HCT116 (cell line): ENCODE measurements around the gene KANK3. TPM values are rescaled to one million over a fixed set of nuclear protein-coding genes. Genes with fewer than 3 reads are reported as not detected.

Source experiments
- ATAC-seq: fragments of 200-7000 bp; cut with Tn5 transposase; 2 replicates; pipeline ENCODE4 v1.9.1; 2020; ENCODE audit warnings: mild to moderate bottlenecking, moderate library complexity
- BruUV-seq: library from RNA; stranded (reverse); fragments of 400-500 nt; replicated peaks from 2 replicates; lab custom pipeline; 2021; lab: Mats Ljungman, UMichigan
- CTCF ChIA-PET: fragments of 300-600 bp; sonication (Branson Sonifier 250); formaldehyde crosslinking; loops from one replicate; lab custom pipeline; 2021; ENCODE audit warnings: antibody characterized with exemption; lab: Charles Lee
- POLR2A ChIA-PET: fragments of 300-600, 350-600 bp; sonication (Branson Sonifier 250); formaldehyde crosslinking; loops from one replicate; lab custom pipeline; 2021; ENCODE audit warnings: antibody characterized with exemption; lab: Charles Lee
- RAD21 ChIA-PET, 2 experiments: fragments of 300-600 bp; sonication (Branson Sonifier 250); formaldehyde crosslinking; loops; one replicate each; lab custom pipeline; 2023; ENCODE audit warnings: low total read pairs in 2 of 2; ENCODE audit not compliant: uncharacterized antibody in 2 of 2, unreplicated experiment in 2 of 2, low non-redundant PET in 1 of 2; lab: Charles Lee
- DNase-seq: peaks from one replicate; pipeline ENCODE4 v3.0.0-alpha.2; 2010; ENCODE audit warnings: low read depth, low spot score
- H2AFZ ChIP-seq: fragments of 200-600 bp; shearing (Covaris generic), sonication (generic); 2 replicates; pipeline ENCODE4 v1.6.1; 2017; ENCODE audit warnings: low read depth, mixed run types, mixed read lengths, antibody characterized with exemption, low read length; ENCODE audit not compliant: poor library complexity, severe bottlenecking
- H3K27ac ChIP-seq: 2 replicates; pipeline ENCODE4 v1.5.1; 2012; ENCODE audit warnings: low read depth, low read length
- H3K27me3 ChIP-seq: fragments of 200-600 bp; sonication (generic); 2 replicates; pipeline ENCODE4 v1.6.1; 2016; ENCODE audit warnings: mixed run types, low read length, mixed read lengths; ENCODE audit not compliant: insufficient read depth
- H3K36me3 ChIP-seq, 2 experiments: fragments of 200-500 bp in 1 of 2; fragments of 200-600 bp in 1 of 2; sonication (Bioruptor generic) in 1 of 2; sonication (generic) in 1 of 2; 2 replicates each; pipeline versions ENCODE4 v1.5.1 to v1.6.1; 2014 to 2016; ENCODE audit warnings: low read length in 2 of 2, inconsistent platforms in 1 of 2, mixed read lengths in 1 of 2, mixed run types in 1 of 2; ENCODE audit not compliant: insufficient read depth in 2 of 2, control insufficient read depth in 1 of 2
- H3K4me1 ChIP-seq, 2 experiments: fragments of 200-600 bp in 1 of 2; sonication (generic) in 1 of 2; 2 replicates each; pipeline versions ENCODE4 v1.5.1 to v1.6.1; 2012 to 2017; ENCODE audit warnings: low read length in 2 of 2, inconsistent platforms in 1 of 2, mild to moderate bottlenecking in 1 of 2, mixed read lengths in 1 of 2, mixed run types in 1 of 2, moderate library complexity in 1 of 2; ENCODE audit not compliant: insufficient read depth in 2 of 2, control insufficient read depth in 1 of 2
- H3K4me2 ChIP-seq: fragments of 200-600 bp; sonication (generic); 2 replicates; pipeline ENCODE4 v1.6.1; 2017; ENCODE audit warnings: mixed run types, low read length, mixed read lengths
- H3K4me3 ChIP-seq, 2 experiments: fragments of 200-600 bp in 1 of 2; sonication (generic) in 1 of 2; replicated peaks in 1 of 2; 2 replicates each; pipeline ENCODE4 v1.5.1; 2011 to 2016; ENCODE audit warnings: low read length in 2 of 2, control low read depth in 1 of 2, low read depth in 1 of 2, mild to moderate bottlenecking in 1 of 2, mixed read lengths in 1 of 2, mixed run types in 1 of 2
- H3K79me2 ChIP-seq: fragments of 200-600 bp; sonication (generic); 2 replicates; pipeline ENCODE4 v1.6.1; 2017; ENCODE audit warnings: mild to moderate bottlenecking, mixed run types, low read length, moderate library complexity, mixed read lengths; ENCODE audit not compliant: insufficient read depth
- H3K9ac ChIP-seq: fragments of 200-600 bp; sonication (generic); 2 replicates; pipeline ENCODE4 v1.6.1; 2016; ENCODE audit warnings: low read length, mixed read lengths
- H3K9me2 ChIP-seq: fragments of 200-600 bp; sonication (generic), shearing (Covaris generic); 2 replicates; pipeline ENCODE4 v1.6.1; 2017; ENCODE audit warnings: mixed run types, mild to moderate bottlenecking, moderate library complexity; ENCODE audit not compliant: insufficient read depth
- H3K9me3 ChIP-seq, 2 experiments: fragments of 200-500 bp in 1 of 2; fragments of 200-600 bp in 1 of 2; sonication (Bioruptor generic) in 1 of 2; sonication (generic) in 1 of 2; 2 replicates each; pipeline ENCODE4 v1.6.1; 2014 to 2017; ENCODE audit warnings: low read length in 2 of 2, mixed read lengths in 2 of 2, inconsistent platforms in 1 of 2, low read depth in 1 of 2, mild to moderate bottlenecking in 1 of 2, mixed run types in 1 of 2, moderate library complexity in 1 of 2; ENCODE audit not compliant: control insufficient read depth in 1 of 2, insufficient read depth in 1 of 2
- H4K20me1 ChIP-seq: fragments of 200-600 bp; sonication (generic), shearing (Covaris generic); 2 replicates; pipeline ENCODE4 v1.6.1; 2017; ENCODE audit warnings: mixed run types, mild to moderate bottlenecking, moderate library complexity; ENCODE audit not compliant: insufficient read depth
- CBX3 ChIP-seq: IDR thresholded peaks from 2 replicates; pipeline ENCODE4 v1.6.1; 2012; ENCODE audit warnings: low read depth
- CTCF ChIP-seq, 3 experiments: fragments of 200-600 bp in 1 of 3; sonication (generic) in 1 of 3; IDR thresholded peaks in 2 of 3; conservative IDR thresholded peaks in 1 of 3; 2 replicates each; pipeline ENCODE4 v1.5.1; 2012 to 2017; ENCODE audit warnings: low read depth in 2 of 3, low read length in 2 of 3, antibody characterized with exemption in 1 of 3, borderline replicate concordance in 1 of 3, control low read depth in 1 of 3, mild to moderate bottlenecking in 1 of 3, mixed read lengths in 1 of 3, mixed run types in 1 of 3, moderate library complexity in 1 of 3; ENCODE audit not compliant: insufficient read depth in 1 of 3
- EGR1 ChIP-seq: IDR thresholded peaks from 2 replicates; pipeline ENCODE4 v1.6.1; 2012; ENCODE audit warnings: low read depth
- ELF1 ChIP-seq: IDR thresholded peaks from 2 replicates; pipeline ENCODE4 v1.6.1; 2012; ENCODE audit warnings: low read depth, borderline replicate concordance
- EZH2 ChIP-seq: fragments of 200-600 bp; sonication (generic); IDR thresholded peaks from 2 replicates; pipeline ENCODE4 v1.6.1; 2017; ENCODE audit warnings: antibody characterized with exemption, mixed run types
- EZH2phosphoT487 ChIP-seq: fragments of 200-600 bp; IDR thresholded peaks from 2 replicates; pipeline ENCODE4 v1.6.1; 2018; ENCODE audit warnings: antibody characterized with exemption, borderline replicate concordance
- FOSL1 ChIP-seq: IDR thresholded peaks from 2 replicates; pipeline ENCODE4 v1.6.1; 2012; ENCODE audit warnings: low read depth
- JUND ChIP-seq: IDR thresholded peaks from 2 replicates; pipeline ENCODE4 v1.6.1; 2012
- MAX ChIP-seq: IDR thresholded peaks from 2 replicates; pipeline ENCODE4 v1.6.1; 2012
- POLR2A ChIP-seq: IDR thresholded peaks from 2 replicates; pipeline ENCODE4 v1.7.0; 2011; ENCODE audit warnings: borderline replicate concordance; ENCODE audit not compliant: insufficient read depth, insufficient read length; ENCODE audit errors: extremely low read depth
- POLR2AphosphoS5 ChIP-seq: IDR thresholded peaks from 2 replicates; pipeline ENCODE4 v1.6.1; 2011; ENCODE audit warnings: mild to moderate bottlenecking, low read depth, low read length, moderate library complexity
- RAD21 ChIP-seq: IDR thresholded peaks from 2 replicates; pipeline ENCODE4 v1.6.1; 2012; ENCODE audit warnings: low read depth, mild to moderate bottlenecking
- REST ChIP-seq: IDR thresholded peaks from 2 replicates; pipeline ENCODE4 v1.6.1; 2012; ENCODE audit warnings: low read depth
- SIN3A ChIP-seq: IDR thresholded peaks from 2 replicates; pipeline ENCODE4 v1.6.1; 2012; ENCODE audit warnings: low read depth
- SP1 ChIP-seq: IDR thresholded peaks from 2 replicates; pipeline ENCODE4 v1.6.1; 2012; ENCODE audit warnings: low read depth
- SRF ChIP-seq: IDR thresholded peaks from 2 replicates; pipeline ENCODE4 v1.6.1; 2012; ENCODE audit warnings: low read depth
- TCF7L2 ChIP-seq: IDR thresholded peaks from 2 replicates; pipeline ENCODE4 v1.7.0; 2011; ENCODE audit warnings: borderline replicate concordance, inconsistent platforms; ENCODE audit not compliant: insufficient read depth, insufficient read length; ENCODE audit errors: extremely low read depth
- ZBTB33 ChIP-seq: IDR thresholded peaks from 2 replicates; pipeline ENCODE4 v1.6.1; 2011; ENCODE audit warnings: mild to moderate bottlenecking, low read length, moderate library complexity; ENCODE audit not compliant: insufficient replicate concordance; ENCODE audit errors: extremely low read depth
- ZFX ChIP-seq: fragments of 450-650 bp; IDR thresholded peaks from 2 replicates; pipeline ENCODE4 v1.6.1; 2017
- intact Hi-C: fragments of 100-400 bp; cut with micrococcal nuclease; formaldehyde crosslinking; loops from 2 replicates; pipeline ENCODE4 v1.10.0; 2022
- total RNA-seq: library from RNA; stranded (reverse); gene quantifications from one replicate; pipeline ENCODE4 v1.2.1, GENCODE V29; 2021; ENCODE audit not compliant: unreplicated experiment

The KANK3 gene
- total RNA-seq, 1 experiment from 2014 or later = 21.7 TPM

- BruUV-seq = no TSS peak
- no peak overlapping the region for H3K9ac ChIP-seq
- no peak overlapping the region for H2AFZ ChIP-seq
- ATAC-seq = no peak
- ChIA-PET POLR2A (interaction anchor here (1.2 kb wide), 1 partner anchor 11 kb away, joined by 4 read pairs; the partner anchor contains the start of genes NDUFA7 and RPS28), RAD21 (no interaction called here), CTCF (no interaction called here)
- H3K27ac ChIP-seq = no peak overlapping the region
- H3K79me2 ChIP-seq = peaks cover 24% of the 10 kb centered on the region
- H3K4me3 ChIP-seq = no peak overlapping the region
- intact Hi-C loops = no loop called here
- TF ChIP-seq ZFX (no peak), ELF1 (no peak), POLR2A (no peak), TCF7L2 (no peak), POLR2AphosphoS5 (no peak), CBX3 (no peak), ZBTB33 (no peak), MAX (no peak), SIN3A (no peak), SRF (no peak), RAD21 (no peak), JUND (no peak), CTCF (IDR thresholded peaks at IDR 0.05 in 2 of 3, conservative IDR thresholded peaks at IDR 0.05 in 1 of 3; ENCODE audit: borderline replicate concordance in 1 of 3, insufficient read depth in 1 of 3, low read depth in 2 of 3, low read length in 2 of 3) (no peak), REST (no peak), FOSL1 (no peak), EZH2phosphoT487 (no peak), EZH2 (no peak), EGR1 (no peak), SP1 (no peak)
- peaks cover 16 to 30% of the 10 kb centered on the region in 2 experiments; a peak in 3 of 4 replicates for H3K36me3 ChIP-seq
- H3K27me3 ChIP-seq = no peaks in the 10 kb centered on the region
- H3K9me3 ChIP-seq = no peaks in the 10 kb centered on the region
- DNase-seq = no peak
- H3K9me2 ChIP-seq = no peaks in the 10 kb centered on the region
- no peak overlapping the region for H3K4me2 ChIP-seq
- no peaks in the 10 kb centered on the region for H4K20me1 ChIP-seq
- peaks cover 14 to 47% of the 10 kb centered on the region in 2 experiments for H3K4me1 ChIP-seq
Measured at GRCh38 chr19:8310342-8311055, 32.6 kb downstream of the KANK3 start.
